Endothelial cell of umbilical vein (primary cell): Measurements from ENCODE around the gene PLCH1. TPM values are rescaled to one million over a fixed set of nuclear protein-coding genes. Genes with fewer than 3 reads are reported as not detected.

ENCODE experiments used
- BruUV-seq: library from RNA; stranded (reverse); fragments of 400-500 nt; replicated peaks from 2 replicates; lab custom pipeline; 2021; lab: Mats Ljungman, UMichigan
- CTCF ChIA-PET: fragments of 300-600, 350-600 bp; sonication (Branson Sonifier 250); formaldehyde crosslinking; loops from one replicate; lab custom pipeline; 2021; ENCODE audit warnings: antibody characterized with exemption, inconsistent platforms; lab: Charles Lee
- POLR2A ChIA-PET: fragments of 300-600, 350-600 bp; sonication (Branson Sonifier 250); formaldehyde crosslinking; loops from one replicate; lab custom pipeline; 2021; ENCODE audit warnings: antibody characterized with exemption, inconsistent platforms; lab: Charles Lee
- DNase-seq: peaks from one replicate; pipeline ENCODE4 v3.0.0-alpha.2; 2011; ENCODE audit warnings: low read depth, low spot score
- FAIRE-seq: peaks from 2 replicates; lab custom pipeline; 2011; peaks lifted over from hg19 to GRCh38; lab: Jason Lieb, UNC
- H2AFZ ChIP-seq: 2 replicates; pipeline ENCODE4 v1.6.0; 2012; ENCODE audit warnings: low read depth, low read length, control low read depth, inconsistent platforms
- H3K27ac ChIP-seq: 2 replicates; pipeline ENCODE4 v1.5.1; 2011; ENCODE audit warnings: low read depth, mild to moderate bottlenecking, control low read depth, low read length, moderate library complexity; ENCODE audit not compliant: insufficient read depth
- H3K27me3 ChIP-seq, 2 experiments: 2 replicates each; pipeline versions ENCODE4 v1.6.0 to v1.6.1; 2011; ENCODE audit warnings: low read length in 2 of 2, mixed read lengths in 1 of 2; ENCODE audit not compliant: control insufficient read depth in 2 of 2, insufficient read depth in 2 of 2
- H3K36me3 ChIP-seq, 2 experiments: 2 replicates in 1 of 2; 3 replicates in 1 of 2; pipeline ENCODE4 v1.5.1; 2011; ENCODE audit warnings: low read length in 2 of 2, mild to moderate bottlenecking in 1 of 2, moderate library complexity in 1 of 2; ENCODE audit not compliant: control insufficient read depth in 2 of 2, insufficient read depth in 2 of 2; ENCODE audit errors: extremely low read depth in 1 of 2
- H3K4me1 ChIP-seq: 3 replicates; pipeline ENCODE4 v1.5.1; 2011; ENCODE audit warnings: mild to moderate bottlenecking, low read length; ENCODE audit not compliant: control insufficient read depth, insufficient read depth; ENCODE audit errors: extremely low read depth
- H3K4me2 ChIP-seq: 2 replicates; pipeline ENCODE4 v1.6.1; 2011; ENCODE audit warnings: low read length, control low read depth, mixed read lengths; ENCODE audit not compliant: insufficient read depth
- H3K4me3 ChIP-seq, 3 experiments: fragments of 200-600 bp in 1 of 3; sonication (generic), shearing (Covaris generic) in 1 of 3; replicated peaks in 1 of 3; 2 replicates each; pipeline ENCODE4 v1.5.1; 2011 to 2016; ENCODE audit warnings: control low read depth in 3 of 3, low read length in 3 of 3, mild to moderate bottlenecking in 2 of 3, inconsistent platforms in 1 of 3, low read depth in 1 of 3, moderate library complexity in 1 of 3; ENCODE audit not compliant: insufficient read depth in 1 of 3
- H3K79me2 ChIP-seq: 2 replicates; pipeline ENCODE4 v1.6.0; 2012; ENCODE audit warnings: low read length, inconsistent platforms; ENCODE audit not compliant: control insufficient read depth, insufficient read depth
- H3K9ac ChIP-seq: replicated peaks from 2 replicates; pipeline ENCODE3; 2011; ENCODE audit warnings: low read length, control low read depth; ENCODE audit not compliant: insufficient read depth; ENCODE audit errors: extremely low read depth
- H3K9me1 ChIP-seq: replicated peaks from 3 replicates; pipeline ENCODE4 v1.6.0; 2011; ENCODE audit warnings: mild to moderate bottlenecking, low read length; ENCODE audit not compliant: control insufficient read depth, insufficient read depth; ENCODE audit errors: extremely low read depth
- H3K9me3 ChIP-seq: replicated peaks from 2 replicates; pipeline ENCODE4 v1.5.1; 2012; ENCODE audit warnings: low read length, inconsistent platforms; ENCODE audit not compliant: control insufficient read depth, insufficient read depth
- H4K20me1 ChIP-seq: replicated peaks from 2 replicates; pipeline ENCODE3; 2011; ENCODE audit warnings: mild to moderate bottlenecking, low read length; ENCODE audit not compliant: control insufficient read depth, insufficient read depth; ENCODE audit errors: extremely low read depth
- CTCF ChIP-seq, 2 donors: IDR thresholded peaks; 1 replicate in 1 of 2; 2 replicates in 1 of 2; pipeline ENCODE4 v1.5.1; 2011; ENCODE audit warnings: low read length in 2 of 2, mild to moderate bottlenecking in 2 of 2, moderate library complexity in 2 of 2, control low read depth in 1 of 2, inconsistent platforms in 1 of 2, low read depth in 1 of 2; ENCODE audit not compliant: insufficient read depth in 1 of 2; ENCODE audit errors: extremely low read depth in 1 of 2
- EZH2 ChIP-seq: IDR thresholded peaks from 2 replicates; pipeline ENCODE4 v1.6.1; 2012; ENCODE audit warnings: borderline replicate concordance, low read depth, mild to moderate bottlenecking, moderate library complexity, low read length, inconsistent platforms; ENCODE audit not compliant: severe bottlenecking
- FOS ChIP-seq: IDR thresholded peaks from 2 replicates; pipeline ENCODE4 v1.6.1; 2011; ENCODE audit warnings: mild to moderate bottlenecking, low read length, moderate library complexity, borderline replicate concordance; ENCODE audit not compliant: insufficient read depth
- GATA2 ChIP-seq: IDR thresholded peaks from 2 replicates; pipeline ENCODE4 v1.7.0; 2011; ENCODE audit warnings: low read depth, mild to moderate bottlenecking, moderate library complexity, mixed read lengths, low read length; ENCODE audit not compliant: insufficient read length, insufficient read depth
- JUN ChIP-seq: IDR thresholded peaks from 2 replicates; pipeline ENCODE4 v1.6.1; 2011; ENCODE audit warnings: borderline replicate concordance, low read depth; ENCODE audit not compliant: insufficient read length, insufficient read depth
- MAX ChIP-seq: IDR thresholded peaks from 2 replicates; pipeline ENCODE4 v1.6.1; 2011; ENCODE audit not compliant: insufficient read depth, insufficient read length
- MYC ChIP-seq: IDR thresholded peaks from one replicate; pipeline ENCODE4 v1.6.1; 2011; ENCODE audit warnings: mild to moderate bottlenecking, low read depth, low read length
- POLR2A ChIP-seq: IDR thresholded peaks from 2 replicates; pipeline ENCODE4 v1.6.1; 2012; ENCODE audit warnings: low read depth, mild to moderate bottlenecking, control low read depth, low read length
- POLR2AphosphoS5 ChIP-seq: IDR thresholded peaks from 2 replicates; pipeline ENCODE4 v1.6.1; 2012; ENCODE audit warnings: low read depth, mild to moderate bottlenecking, control low read depth, low read length, moderate library complexity; ENCODE audit not compliant: insufficient read depth
- dilution Hi-C: fragments of 300-500 bp; cut with MboI; formaldehyde crosslinking; loops from one replicate; pipeline ENCODE4 v1.15.0; 2019; ENCODE audit warnings: low sequenced_read_pairs; ENCODE audit not compliant: extremely low pct_ligation_motif_present
- intact Hi-C: fragments of 100-400 bp; cut with micrococcal nuclease; formaldehyde crosslinking; loops from one replicate; pipeline ENCODE4 v1.10.0; 2022
- polyA plus RNA-seq, 4 experiments: library from polyadenylated mRNA; depleted of rRNA in 3 of 4; stranded (reverse) in 3 of 4; unstranded in 1 of 4; fragments of >200 nt; gene quantifications; 2 replicates each; pipeline versions ENCODE4 v1.2.1 to v1.2.3, GENCODE V29; 2011 to 2012; ENCODE audit warnings: missing spikeins in 1 of 4
- total RNA-seq: library from RNA; stranded (reverse); gene quantifications from 2 replicates; pipeline ENCODE4 v1.2.3, GENCODE V29; 2021

Gene PLCH1
- total and polyA plus RNA-seq, 2 donors (not counting 3 experiments of a cell fraction or from before 2014, with no cell fraction given): 0.03 TPM; not detected in 1

GRCh38 chr3:155444771-155445170 is 300.1 kb downstream of the PLCH1 start:
- no peak overlapping the region for H2AFZ ChIP-seq
- intact Hi-C loops: no loop called here
- CTCF ChIA-PET: no interaction called here

GRCh38 chr3:155443815-155444214 is 301.1 kb downstream of the PLCH1 start:
- Histone ChIP-seq H4K20me1 (no peaks in the 10 kb centered on the region), H3K79me2 (no peaks in the 10 kb centered on the region), H3K9me1 (no peaks in the 10 kb centered on the region), H3K36me3 (no peaks in the 10 kb centered on the region), H3K4me2 (no peak overlapping the region), H3K9me3 (no peaks in the 10 kb centered on the region), H3K27me3 (no peaks in the 10 kb centered on the region), H3K4me1 (no peaks in the 10 kb centered on the region), H3K4me3 (no peak overlapping the region), H3K9ac (no peak overlapping the region), H3K27ac (no peak overlapping the region), H2AFZ (no peak overlapping the region)
- POLR2A ChIA-PET: no interaction called here
- no TSS peak for BruUV-seq
- intact Hi-C loops: no loop called here
- DNase-seq (no peak), FAIRE-seq (no peak)
- CTCF ChIA-PET: no interaction called here
- dilution Hi-C loops: no loop called here
- TF ChIP-seq FOS (no peak), MYC (no peak), CTCF (IDR thresholded peaks at IDR 0.05; ENCODE audit: extremely low read depth in 1 of 2, insufficient read depth in 1 of 2, low read depth in 1 of 2, low read length in 2 of 2) (no peak), EZH2 (no peak), GATA2 (no peak), JUN (no peak), MAX (no peak), POLR2A (no peak), POLR2AphosphoS5 (no peak)

More at GRCh38 chr3:155444771-155445170, 300.1 kb downstream of the PLCH1 start:
- DNase-seq (no peak), FAIRE-seq (no peak)
- POLR2A ChIA-PET: no interaction called here
- H3K9me1 ChIP-seq: no peaks in the 10 kb centered on the region
- H3K9ac ChIP-seq: no peak overlapping the region
- H3K79me2 ChIP-seq: no peaks in the 10 kb centered on the region
- dilution Hi-C loops: no loop called here
- TF ChIP-seq POLR2AphosphoS5: no peak
- TF ChIP-seq GATA2: no peak
- no peak for TF ChIP-seq JUN
- no peaks in the 10 kb centered on the region for H3K27me3 ChIP-seq
- no peaks in the 10 kb centered on the region for H3K36me3 ChIP-seq
- no peaks in the 10 kb centered on the region for H3K9me3 ChIP-seq
- no peak overlapping the region for H3K4me3 ChIP-seq
- H3K4me1 ChIP-seq: no peaks in the 10 kb centered on the region
- no TSS peak for BruUV-seq
- no peak overlapping the region for H3K27ac ChIP-seq
- H3K4me2 ChIP-seq: no peak overlapping the region
- no peaks in the 10 kb centered on the region for H4K20me1 ChIP-seq
